ENCODE measurements around the gene UCK1.

- no peak for TF ChIP-seq FOXA1 (IDR thresholded peaks at IDR 0.05)
- no peak for TF ChIP-seq SUZ12 (IDR thresholded peaks at IDR 0.05)
- TF ChIP-seq SP1 (IDR thresholded peaks at IDR 0.05) = no peak
- no peak for TF ChIP-seq HDGF (IDR thresholded peaks at IDR 0.05; ENCODE audit: borderline replicate concordance)
- no peak for TF ChIP-seq FOXM1 (IDR thresholded peaks at IDR 0.05; ENCODE audit: borderline replicate concordance)
- no peak for TF ChIP-seq FOXK2 (IDR thresholded peaks at IDR 0.05)
- TF ChIP-seq NFRKB (IDR thresholded peaks at IDR 0.05) = no peak
- no peak for TF ChIP-seq BHLHE40 (IDR thresholded peaks at IDR 0.05; ENCODE audit: borderline replicate concordance)
- no peak for TF ChIP-seq ZNF384 (IDR thresholded peaks at IDR 0.05)
- no peak for TF ChIP-seq TARDBP (IDR thresholded peaks at IDR 0.05)
- TF ChIP-seq ELF4 (IDR thresholded peaks at IDR 0.05) = no peak
- TF ChIP-seq CTBP1 (IDR thresholded peaks at IDR 0.05; ENCODE audit: borderline replicate concordance) = no peak
- TF ChIP-seq ARNT (IDR thresholded peaks at IDR 0.05) = no peak
Observed at GRCh38 chr9:131505012-131505411, 26.1 kb downstream of the UCK1 start.
